GM12878 (cell line): Measurements from ENCODE around the gene IRF4. TPM values are rescaled to one million over a fixed set of nuclear protein-coding genes. Genes with fewer than 3 reads are reported as not detected.

Experiments
- ATAC-seq: fragments of 200-7000 bp; cut with Tn5 transposase; 3 replicates; pipeline ENCODE4 v1.9.1; 2020; ENCODE audit warnings: mild to moderate bottlenecking, moderate library complexity
- BruUV-seq: library from RNA; stranded (reverse); fragments of 400-500 nt; replicated peaks from 2 replicates; lab custom pipeline; 2021; lab: Mats Ljungman, UMichigan
- CTCF ChIA-PET: fragments of 300-600 bp; sonication (Branson Sonifier 250); formaldehyde crosslinking; extraction: SDS; loops from one replicate; lab custom pipeline; 2021; ENCODE audit warnings: inconsistent platforms; lab: Yijun Ruan, JAX
- POLR2A ChIA-PET: fragments of 350-600 bp; formaldehyde crosslinking; extraction: SDS; loops from one replicate; lab custom pipeline; 2021; ENCODE audit warnings: inconsistent platforms; lab: Charles Lee
- RAD21 ChIA-PET: fragments of 300-600 bp; sonication (Branson Sonifier 250); formaldehyde crosslinking; loops from one replicate; lab custom pipeline; 2023; ENCODE audit warnings: antibody characterized with exemption; ENCODE audit not compliant: unreplicated experiment; lab: Charles Lee
- SMC1A ChIA-PET: fragments of 300-600 bp; sonication (Branson Sonifier 250); formaldehyde crosslinking; loops from one replicate; lab custom pipeline; 2023; ENCODE audit not compliant: unreplicated experiment, uncharacterized antibody; lab: Charles Lee
- DNase-seq: peaks from one replicate; pipeline ENCODE4 v3.0.0-alpha.2; 2011; ENCODE audit warnings: low read depth, low spot score
- FAIRE-seq: peaks from 3 replicates; lab custom pipeline; 2011; peaks lifted over from hg19 to GRCh38; lab: Jason Lieb, UNC
- H2AFZ ChIP-seq: 2 replicates; pipeline ENCODE4 v1.6.0; 2011; ENCODE audit warnings: low read depth, low read length, control low read depth; ENCODE audit not compliant: control insufficient read depth
- H3K27ac ChIP-seq: 2 replicates; pipeline ENCODE4 v1.5.1; 2011; ENCODE audit warnings: control low read depth; ENCODE audit not compliant: control insufficient read depth, insufficient read depth
- H3K27me3 ChIP-seq, 2 experiments: replicated peaks in 1 of 2; 2 replicates each; pipeline versions ENCODE4 v1.6.0 to v1.6.1; 2011; ENCODE audit warnings: low read length in 1 of 2; ENCODE audit not compliant: control insufficient read depth in 2 of 2, insufficient read depth in 2 of 2
- H3K36me3 ChIP-seq, 2 experiments: 2 replicates each; pipeline ENCODE4 v1.5.1; 2011; ENCODE audit warnings: low read length in 1 of 2; ENCODE audit not compliant: control insufficient read depth in 2 of 2, insufficient read depth in 2 of 2
- H3K4me1 ChIP-seq: 2 replicates; pipeline ENCODE4 v1.6.1; 2011; ENCODE audit warnings: mild to moderate bottlenecking, low read length, moderate library complexity, mixed read lengths; ENCODE audit not compliant: control insufficient read depth, insufficient read depth
- H3K4me2 ChIP-seq: 2 replicates; pipeline ENCODE4 v1.6.0; 2011; ENCODE audit warnings: control low read depth; ENCODE audit not compliant: control insufficient read depth, insufficient read depth
- H3K4me3 ChIP-seq: fragments of 200-600 bp; sonication (generic); 2 replicates; pipeline ENCODE4 v1.5.1; 2016
- H3K79me2 ChIP-seq: 2 replicates; pipeline ENCODE4 v1.6.0; 2011; ENCODE audit warnings: low read length; ENCODE audit not compliant: control insufficient read depth, insufficient read depth
- H3K9ac ChIP-seq: 2 replicates; pipeline ENCODE4 v1.8.0; 2011; ENCODE audit warnings: low read length, control low read depth, mixed read lengths; ENCODE audit not compliant: control insufficient read depth, insufficient read depth
- H3K9me3 ChIP-seq: replicated peaks from 3 replicates; pipeline ENCODE4 v1.5.1; 2011; ENCODE audit warnings: mild to moderate bottlenecking, low read length; ENCODE audit not compliant: control insufficient read depth, insufficient read depth
- H4K20me1 ChIP-seq: 2 replicates; pipeline ENCODE4 v1.6.0; 2011; ENCODE audit not compliant: control insufficient read depth, insufficient read depth
- ATF7 ChIP-seq: fragments of 450-650 bp; IDR thresholded peaks from 2 replicates; pipeline ENCODE4 v1.6.1; 2016; ENCODE audit warnings: low read depth, mild to moderate bottlenecking
- NRF1 ChIP-seq: conservative IDR thresholded peaks from 2 replicates; pipeline ENCODE4 v1.6.1; 2011; ENCODE audit warnings: mild to moderate bottlenecking, low read depth, low read length, improper control_type of control experiment
- SMC3 ChIP-seq: IDR thresholded peaks from 2 replicates; pipeline ENCODE4 v1.6.1; 2011; ENCODE audit warnings: low read length, improper control_type of control experiment, borderline replicate concordance
- YY1 ChIP-seq: IDR thresholded peaks from 2 replicates; pipeline ENCODE4 v1.6.1; 2011; ENCODE audit warnings: low read depth, mild to moderate bottlenecking, low read length
- ZNF217 ChIP-seq: fragments of 450-650 bp; IDR thresholded peaks from 2 replicates; pipeline ENCODE4 v1.6.1; 2017; ENCODE audit warnings: antibody characterized with exemption, mild to moderate bottlenecking
- WGBS: methylation state at CpG from one replicate; pipeline ENCODE4 v1.1.6; 2016; ENCODE audit warnings: low lambda C conversion rate; ENCODE audit not compliant: insufficient replicate concordance, insufficient coverage; ENCODE audit errors: missing lambda C conversion rate; 5-methylcytosine and 5-hydroxymethylcytosine counted together
- in situ Hi-C: fragments of 300-500 bp; cut with MboI; formaldehyde crosslinking; loops from 9 replicates; pipeline ENCODE4 v1.14.3; 2018; ENCODE audit warnings: mixed read lengths
- intact Hi-C: fragments of 100-400 bp; cut with micrococcal nuclease; formaldehyde crosslinking; loops from one replicate; pipeline ENCODE4 v1.14.2; 2022; ENCODE audit not compliant: unreplicated experiment
- polyA plus RNA-seq, 11 experiments: library from polyadenylated mRNA; depleted of rRNA in 4 of 11; unstranded in 6 of 11; stranded (reverse) in 5 of 11; fragments of >200 nt; fragmentation: Nextera tagmentation in 4 of 11; fragmentation: Illumina TruSeq in 1 of 11; extraction: Ambion mirVana in 4 of 11; extraction: Trizol in 1 of 11; gene quantifications; 1 replicate in 1 of 11; 2 replicates in 10 of 11; pipeline versions ENCODE4 v1.2.1 to v1.2.3, GENCODE V29; 2011 to 2016; ENCODE audit warnings: inconsistent platforms in 2 of 11, missing spikeins in 2 of 11, low read depth in 1 of 11
- total RNA-seq, 4 experiments: library from RNA; depleted of rRNA in 3 of 4; stranded (reverse); fragments of >200 nt in 3 of 4; fragmentation: Illumina TruSeq in 1 of 4; extraction: Trizol in 1 of 4; gene quantifications; 2 replicates each; pipeline versions ENCODE4 v1.2.1 to v1.2.3, GENCODE V29; 2013 to 2021
- TF ChIP-seq, protein P1 (sequence below): fragments of 450-650 bp; IDR thresholded peaks from 2 replicates; pipeline ENCODE4 v1.6.1; 2017; ENCODE audit warnings: mild to moderate bottlenecking, moderate library complexity
- TF ChIP-seq, protein P2 (sequence below): fragments of 150-350 bp; IDR thresholded peaks from 2 replicates; pipeline ENCODE4 v1.6.1; 2014; ENCODE audit warnings: mild to moderate bottlenecking, low read depth, low read length

The IRF4 gene
- total and polyA plus RNA-seq, 10 of the 15 experiments (the other 5 are each of a cell fraction or from before 2014, with no cell fraction given) = 50.0 to 495 (median 257) TPM

DNA sequence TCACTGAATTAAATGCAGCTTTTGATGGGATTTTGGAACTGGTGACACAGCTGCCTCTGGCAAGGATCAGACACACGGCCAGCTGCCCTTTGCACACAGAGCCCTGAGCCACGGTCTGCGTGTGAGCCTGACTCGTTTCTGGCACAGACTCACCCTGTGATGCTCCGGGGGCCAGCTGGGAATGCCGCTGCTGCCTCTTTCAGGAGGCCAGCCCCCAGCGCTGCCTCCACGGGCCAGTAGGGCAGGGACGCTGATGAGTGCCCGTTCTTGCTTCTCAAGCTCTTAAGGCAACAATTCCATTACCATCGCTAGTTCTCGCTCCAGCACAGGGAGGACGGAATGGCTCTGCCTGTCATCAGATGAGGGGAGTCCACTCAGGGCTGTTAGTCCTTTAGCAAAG is 61.6 kb downstream of the IRF4 start (continued):
- TF ChIP-seq, protein P1, sequence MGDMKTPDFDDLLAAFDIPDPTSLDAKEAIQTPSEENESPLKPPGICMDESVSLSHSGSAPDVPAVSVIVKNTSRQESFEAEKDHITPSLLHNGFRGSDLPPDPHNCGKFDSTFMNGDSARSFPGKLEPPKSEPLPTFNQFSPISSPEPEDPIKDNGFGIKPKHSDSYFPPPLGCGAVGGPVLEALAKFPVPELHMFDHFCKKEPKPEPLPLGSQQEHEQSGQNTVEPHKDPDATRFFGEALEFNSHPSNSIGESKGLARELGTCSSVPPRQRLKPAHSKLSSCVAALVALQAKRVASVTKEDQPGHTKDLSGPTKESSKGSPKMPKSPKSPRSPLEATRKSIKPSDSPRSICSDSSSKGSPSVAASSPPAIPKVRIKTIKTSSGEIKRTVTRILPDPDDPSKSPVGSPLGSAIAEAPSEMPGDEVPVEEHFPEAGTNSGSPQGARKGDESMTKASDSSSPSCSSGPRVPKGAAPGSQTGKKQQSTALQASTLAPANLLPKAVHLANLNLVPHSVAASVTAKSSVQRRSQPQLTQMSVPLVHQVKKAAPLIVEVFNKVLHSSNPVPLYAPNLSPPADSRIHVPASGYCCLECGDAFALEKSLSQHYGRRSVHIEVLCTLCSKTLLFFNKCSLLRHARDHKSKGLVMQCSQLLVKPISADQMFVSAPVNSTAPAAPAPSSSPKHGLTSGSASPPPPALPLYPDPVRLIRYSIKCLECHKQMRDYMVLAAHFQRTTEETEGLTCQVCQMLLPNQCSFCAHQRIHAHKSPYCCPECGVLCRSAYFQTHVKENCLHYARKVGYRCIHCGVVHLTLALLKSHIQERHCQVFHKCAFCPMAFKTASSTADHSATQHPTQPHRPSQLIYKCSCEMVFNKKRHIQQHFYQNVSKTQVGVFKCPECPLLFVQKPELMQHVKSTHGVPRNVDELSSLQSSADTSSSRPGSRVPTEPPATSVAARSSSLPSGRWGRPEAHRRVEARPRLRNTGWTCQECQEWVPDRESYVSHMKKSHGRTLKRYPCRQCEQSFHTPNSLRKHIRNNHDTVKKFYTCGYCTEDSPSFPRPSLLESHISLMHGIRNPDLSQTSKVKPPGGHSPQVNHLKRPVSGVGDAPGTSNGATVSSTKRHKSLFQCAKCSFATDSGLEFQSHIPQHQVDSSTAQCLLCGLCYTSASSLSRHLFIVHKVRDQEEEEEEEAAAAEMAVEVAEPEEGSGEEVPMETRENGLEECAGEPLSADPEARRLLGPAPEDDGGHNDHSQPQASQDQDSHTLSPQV = no peak
- TF ChIP-seq ZNF217 = no peak
- TF ChIP-seq YY1 = no peak
- TF ChIP-seq SMC3 = no peak

DNA sequence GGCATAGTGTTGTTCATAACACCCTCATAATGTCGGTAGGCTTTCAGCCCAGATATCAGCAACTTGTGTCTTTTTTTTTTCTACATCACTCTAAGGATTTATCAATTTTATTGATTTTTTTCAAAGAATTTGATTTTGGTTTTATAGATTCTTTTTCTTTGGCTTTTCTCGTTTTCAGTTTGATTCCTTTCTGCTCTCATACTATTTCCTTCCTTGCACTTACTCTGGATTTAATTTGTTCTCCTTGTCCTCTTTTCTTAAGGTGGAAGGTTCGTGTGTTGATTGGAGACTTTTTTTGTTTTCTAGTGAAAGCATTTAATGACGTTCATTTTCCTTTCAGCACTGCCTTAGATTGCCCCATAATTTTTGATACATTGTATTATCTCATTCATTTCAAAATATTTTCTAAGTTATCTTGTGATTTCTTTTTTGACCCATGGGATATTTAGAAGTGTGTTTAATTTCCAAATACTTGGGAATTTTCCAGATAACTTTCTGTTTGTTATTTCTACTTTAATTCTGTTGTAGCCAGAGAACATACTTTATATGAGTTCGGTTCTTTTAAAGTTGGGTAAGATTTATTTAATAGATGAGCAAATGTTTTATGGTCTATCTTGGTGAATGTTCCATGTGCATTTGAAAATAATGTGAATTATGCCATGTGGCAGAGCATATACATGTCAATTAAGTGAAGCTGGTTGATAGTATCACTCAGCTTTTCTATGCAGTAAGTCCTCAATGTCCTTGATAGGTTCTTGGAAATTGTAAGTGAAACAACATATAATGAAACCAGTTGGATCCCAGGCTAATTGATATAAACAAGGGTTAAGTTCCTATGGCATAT is 62.8 kb downstream of the IRF4 start:
- in situ Hi-C loops = no loop called here
- no peak for ATAC-seq

More for the DNA sequence above, 62.8 kb downstream of the IRF4 start:
- Histone ChIP-seq H3K4me2 (no peak overlapping the region), H3K9ac (no peak overlapping the region), H3K27ac (no peak overlapping the region), H3K36me3 (no peaks in the 10 kb centered on the region), H3K79me2 (no peaks in the 10 kb centered on the region), H2AFZ (no peak overlapping the region), H3K27me3 (0 out of 4 replicates have a peak, but pooled peaks cover 0 to 5% of the 10 kb centered on the region in 2 experiments), H3K4me3 (no peak overlapping the region), H3K4me1 (no peaks in the 10 kb centered on the region), H3K9me3 (peaks cover 2% of the 10 kb centered on the region; the same call in 2 of the 3 replicates), H4K20me1 (no peaks in the 10 kb centered on the region)
- no peak for DNase-seq
- ChIA-PET SMC1A (interaction anchor here (1.2 kb wide), 1 partner anchor 20 kb away, joined by 3 read pairs; no protein-coding TSS in a partner anchor), POLR2A (no interaction called here), RAD21 (no interaction called here), CTCF (no interaction called here)
- TF ChIP-seq ATF7 (no peak), NRF1 (no peak)
- TF ChIP-seq, protein P2, sequence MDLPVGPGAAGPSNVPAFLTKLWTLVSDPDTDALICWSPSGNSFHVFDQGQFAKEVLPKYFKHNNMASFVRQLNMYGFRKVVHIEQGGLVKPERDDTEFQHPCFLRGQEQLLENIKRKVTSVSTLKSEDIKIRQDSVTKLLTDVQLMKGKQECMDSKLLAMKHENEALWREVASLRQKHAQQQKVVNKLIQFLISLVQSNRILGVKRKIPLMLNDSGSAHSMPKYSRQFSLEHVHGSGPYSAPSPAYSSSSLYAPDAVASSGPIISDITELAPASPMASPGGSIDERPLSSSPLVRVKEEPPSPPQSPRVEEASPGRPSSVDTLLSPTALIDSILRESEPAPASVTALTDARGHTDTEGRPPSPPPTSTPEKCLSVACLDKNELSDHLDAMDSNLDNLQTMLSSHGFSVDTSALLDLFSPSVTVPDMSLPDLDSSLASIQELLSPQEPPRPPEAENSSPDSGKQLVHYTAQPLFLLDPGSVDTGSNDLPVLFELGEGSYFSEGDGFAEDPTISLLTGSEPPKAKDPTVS = no peak
- FAIRE-seq = no peak
- BruUV-seq = no TSS peak
- intact Hi-C loops = no loop called here
- 20% methylated on average over 5 of the region's 5 CpGs for WGBS
